ENCODE measurements around the gene SLC16A6. TPM values are rescaled to one million over a fixed set of nuclear protein-coding genes. Genes with fewer than 3 reads are reported as not detected.
"Not testable (repeated sequence)": the region's sequence is repeated elsewhere in the genome, so short reads cannot be mapped to it uniquely, and the experiment has no call there.

SLC16A6 gene
- total RNA-seq, 2 experiments from 2014 or later = 8.0 to 8.1 TPM

DNA sequence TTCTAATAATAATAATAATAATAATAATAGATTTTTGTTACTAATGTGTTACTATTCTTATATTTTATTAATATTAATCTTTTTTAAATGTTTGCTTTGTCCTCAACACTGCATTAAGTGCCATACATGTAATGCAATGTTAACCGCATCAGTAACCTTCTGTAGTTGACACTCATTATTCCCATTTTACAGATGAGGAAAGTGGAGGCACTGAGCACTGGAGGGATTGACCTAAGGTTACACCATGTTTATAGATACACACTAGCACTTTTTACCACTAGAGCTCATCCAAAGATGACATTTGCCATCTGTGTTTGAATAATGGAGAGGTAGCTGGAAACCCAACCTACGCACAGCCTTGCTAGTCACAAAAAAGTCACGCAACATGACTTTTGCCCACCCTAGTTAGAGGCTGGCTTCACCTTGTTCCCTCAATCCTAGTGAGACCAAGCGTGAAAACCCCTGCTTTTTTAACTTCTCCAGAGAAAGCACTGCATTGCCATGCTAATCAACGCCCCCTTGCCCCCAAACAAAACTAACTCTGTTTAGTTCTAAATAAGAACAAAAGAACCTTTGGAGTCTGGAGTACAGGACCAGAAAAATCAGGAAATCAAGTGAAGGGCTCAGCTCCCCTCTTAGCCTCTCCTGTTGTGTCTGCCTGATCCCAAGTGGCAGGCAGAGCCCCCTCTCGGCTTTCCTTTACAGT is 2.7 kb upstream of the SLC16A6 start:
- ChIA-PET CTCF (interaction anchor here (1.0 kb wide), 1 partner anchor 142 kb away, joined by 3 read pairs; no protein-coding TSS in a partner anchor), POLR2A (interaction anchor here (1.2 to 3.8 kb wide), 3 partner anchors 46 to 105 kb away, joined by 3 to 15 read pairs (median 10); partner anchors contain the start of gene AMZ2)

DNA sequence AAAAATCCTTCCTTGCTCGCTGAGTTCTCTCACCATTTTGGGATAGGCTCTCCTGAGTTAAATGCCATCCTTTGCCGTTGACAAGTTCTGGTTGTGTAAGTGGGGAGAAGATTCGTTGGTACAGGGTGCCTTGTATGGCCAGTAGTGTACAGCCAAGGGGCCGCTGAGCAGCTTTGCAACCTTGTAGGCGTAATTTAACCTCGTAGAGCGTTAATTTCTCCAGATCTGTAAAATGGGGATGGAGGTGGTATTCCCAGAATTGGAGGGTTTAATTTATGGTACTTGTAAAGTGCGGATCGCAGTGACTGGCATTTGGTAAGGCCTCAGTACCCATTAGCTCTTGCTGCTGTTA is 1.7 kb upstream of the SLC16A6 start:
- ChIA-PET CTCF (interaction anchor here (0.9 to 1.5 kb wide), 5 partner anchors 30 to 168 kb away, joined by 3 to 4 read pairs (median 3); partner anchors contain the start of gene AMZ2), POLR2A (interaction anchor here (0.6 to 3.8 kb wide), 13 partner anchors 33 to 206 kb away, joined by 3 to 28 read pairs (median 4); partner anchors contain the start of gene AMZ2)

DNA sequence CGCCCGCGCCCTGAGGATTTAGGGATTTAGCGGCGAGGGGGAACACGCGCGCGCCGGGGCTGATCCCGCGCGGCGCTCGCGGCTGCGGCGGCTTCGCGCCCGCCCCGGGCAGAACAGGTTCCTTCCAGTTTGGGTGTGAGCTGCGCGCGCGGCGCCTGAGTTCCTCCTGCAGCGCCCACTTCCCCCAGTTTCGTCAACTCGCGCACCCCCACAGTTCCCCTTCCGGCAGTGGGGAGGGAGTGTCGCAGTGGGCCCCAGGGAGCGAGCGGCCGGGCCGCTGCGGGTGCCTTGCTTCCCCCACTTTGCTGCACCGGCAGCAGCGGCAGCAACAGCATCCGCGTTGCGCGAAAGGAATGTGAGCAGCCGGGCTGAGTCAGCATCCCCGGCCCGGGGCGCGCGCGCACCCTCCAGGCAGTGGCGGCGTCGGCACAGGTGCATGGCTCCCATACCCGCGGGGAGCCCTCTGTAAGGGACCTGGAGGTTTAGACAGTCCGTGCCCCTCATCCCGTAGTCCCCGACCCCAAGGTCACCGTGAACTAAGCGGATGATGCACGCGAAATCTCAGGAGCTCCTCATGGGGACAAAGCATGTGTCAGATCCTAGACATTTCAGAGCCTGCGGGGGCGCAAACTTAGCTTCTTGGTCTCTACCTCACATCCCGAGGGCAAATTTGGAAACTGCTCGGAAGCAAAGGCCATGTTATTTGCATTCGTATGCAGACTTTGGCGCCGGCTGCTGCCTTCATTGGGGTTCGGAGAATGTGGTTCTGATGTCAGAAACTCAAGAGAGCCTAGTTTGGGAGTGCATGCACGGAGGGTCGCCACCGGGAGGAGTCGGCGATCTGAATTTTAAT is 1.1 kb upstream of the SLC16A6 start:
- CTCF ChIA-PET = interaction anchor here (0.9 to 1.7 kb wide), 8 partner anchors 29 to 169 kb away, joined by 3 to 9 read pairs (median 4); partner anchors contain the start of gene AMZ2
- POLR2A ChIA-PET = interaction anchor here (0.5 to 3.8 kb wide), 18 partner anchors 33 to 476 kb away, joined by 3 to 28 read pairs (median 4); partner anchors contain the start of gene AMZ2

DNA sequence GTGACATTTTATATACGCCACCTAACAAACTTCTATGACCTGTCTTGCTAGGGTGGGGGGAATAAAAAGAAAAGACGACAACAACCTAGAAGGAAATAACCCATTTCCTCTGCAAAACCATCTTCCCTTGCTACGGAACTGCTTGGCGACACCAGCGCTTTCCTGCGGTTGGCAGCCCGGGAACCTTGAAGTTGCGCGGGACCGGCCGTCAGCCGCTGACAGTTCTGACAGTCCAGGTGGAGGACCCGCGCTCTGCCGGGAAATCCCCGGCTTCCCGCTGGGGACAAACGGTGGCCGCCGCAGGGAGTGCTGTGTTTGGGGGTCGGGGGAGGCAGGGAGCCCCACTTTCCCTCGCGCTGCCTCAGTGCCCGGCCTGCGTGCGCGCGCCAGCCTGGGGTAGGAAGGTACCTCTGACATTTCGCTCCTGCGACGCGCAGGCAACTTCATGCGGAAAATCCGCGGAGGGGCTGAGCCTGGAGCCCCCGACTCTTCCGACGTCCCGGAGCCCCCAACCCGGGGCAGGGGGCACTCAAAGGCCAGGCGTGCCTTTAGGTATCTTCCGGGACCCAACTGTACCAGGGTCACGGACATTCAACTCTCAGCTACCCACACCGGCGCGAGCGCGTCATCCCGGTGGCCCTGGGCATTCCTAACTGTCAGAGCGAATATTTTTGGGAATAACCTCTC is 516 bp downstream of the SLC16A6 start:
- ChIA-PET POLR2A (interaction anchor here (0.5 to 3.8 kb wide), 14 partner anchors 26 to 170 kb away, joined by 3 to 28 read pairs (median 6); partner anchors contain the start of gene AMZ2), CTCF (interaction anchor here (0.6 to 2.0 kb wide), 5 partner anchors 10 to 142 kb away, joined by 3 to 9 read pairs (median 4); no protein-coding TSS in a partner anchor)

DNA sequence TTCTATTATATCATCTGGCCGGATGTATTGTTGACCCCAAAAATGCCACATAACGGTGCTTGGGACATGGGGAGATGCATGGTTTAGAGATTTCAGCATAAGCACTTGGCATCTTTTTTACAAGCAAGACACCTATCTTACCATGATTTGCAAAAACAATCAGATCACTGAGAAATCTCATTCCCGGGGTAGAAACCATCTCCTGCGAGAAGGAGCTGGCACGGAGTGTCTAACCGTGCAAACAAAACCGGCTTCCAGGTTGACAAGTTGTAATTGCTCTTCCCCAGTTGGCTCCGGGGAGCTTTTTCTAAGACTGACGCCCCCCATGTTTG is 1.0 kb downstream of the SLC16A6 start:
- POLR2A ChIA-PET = interaction anchor here (0.5 to 3.8 kb wide), 5 partner anchors 25 to 62 kb away, joined by 3 to 28 read pairs (median 5); partner anchors contain the start of gene AMZ2
- CTCF ChIA-PET = interaction anchor here (0.6 to 2.0 kb wide), 3 partner anchors 10 to 142 kb away, joined by 3 to 5 read pairs (median 3); no protein-coding TSS in a partner anchor

DNA sequence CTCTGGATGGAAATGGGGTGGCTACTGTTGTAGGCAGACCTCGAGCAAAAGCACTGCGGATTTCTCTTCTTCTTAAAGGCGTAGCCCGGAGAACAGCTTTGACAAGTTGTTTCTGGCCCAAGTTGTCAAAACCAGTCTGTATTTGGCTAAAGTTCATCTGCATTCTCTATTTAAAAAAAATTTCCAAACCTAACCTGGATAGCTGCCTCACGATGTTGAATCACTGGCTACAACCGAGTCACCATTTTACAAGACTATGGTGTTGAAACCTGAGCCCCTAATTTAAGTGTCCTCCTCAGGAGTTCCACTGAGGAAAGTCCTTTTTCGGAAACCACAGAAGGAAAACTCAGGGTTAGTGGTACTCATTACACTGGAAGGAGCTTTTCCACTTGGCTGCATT is 1.5 kb downstream of the SLC16A6 start:
- POLR2A ChIA-PET = interaction anchor here (1.3 to 3.8 kb wide), 4 partner anchors 25 to 60 kb away, joined by 3 to 28 read pairs (median 10); partner anchors contain the start of gene AMZ2
- CTCF ChIA-PET = interaction anchor here (0.6 to 2.0 kb wide), 4 partner anchors 9 to 146 kb away, joined by 3 to 5 read pairs (median 3); no protein-coding TSS in a partner anchor

DNA sequence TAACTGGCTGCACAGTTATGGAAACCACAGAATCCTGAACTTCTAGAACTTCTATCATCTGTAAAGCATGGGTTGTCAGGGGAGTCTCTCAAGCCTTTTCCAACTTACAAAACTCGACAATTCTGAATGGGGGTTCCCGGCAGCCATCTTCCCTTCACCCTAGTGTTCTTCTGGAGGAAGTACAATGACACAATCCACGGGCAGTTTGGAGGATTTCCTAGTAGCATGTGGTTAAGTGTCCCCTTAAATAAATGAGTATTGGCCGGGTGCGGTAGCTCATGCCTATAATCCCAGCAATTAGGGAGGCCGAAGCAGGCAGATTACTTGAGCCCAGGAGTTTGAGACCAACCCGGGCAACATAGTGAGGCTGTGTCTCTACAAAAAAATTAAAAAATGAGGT is 2.1 kb downstream of the SLC16A6 start:
- ChIA-PET CTCF (interaction anchor here (1.2 to 2.0 kb wide), 3 partner anchors 9 to 147 kb away, joined by 3 to 5 read pairs (median 4); no protein-coding TSS in a partner anchor), POLR2A (interaction anchor here (1.3 to 1.8 kb wide), 2 partner anchors 24 to 36 kb away, joined by 3 to 5 read pairs; no protein-coding TSS in a partner anchor)

DNA sequence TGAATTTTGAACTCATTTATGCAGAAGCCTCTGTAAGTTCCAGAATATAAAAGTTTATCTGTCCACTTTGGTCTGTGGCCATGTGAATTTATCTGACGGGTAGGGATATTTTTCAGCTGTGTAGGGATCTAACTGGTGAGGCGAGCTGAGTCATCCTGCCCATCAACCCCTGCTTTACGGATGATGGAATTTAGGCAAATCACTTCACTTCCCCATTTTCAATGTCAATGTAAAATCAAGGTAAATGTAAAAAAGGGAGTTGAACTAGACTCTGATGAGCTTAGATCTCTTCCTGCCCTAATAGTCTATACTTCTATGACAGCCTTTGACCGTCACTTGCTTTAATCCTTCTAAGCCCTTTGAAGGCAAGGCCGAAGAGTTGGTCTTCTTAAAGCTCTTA is 2.6 kb downstream of the SLC16A6 start:
- ChIA-PET CTCF (interaction anchor here (0.5 to 1.8 kb wide), 3 partner anchors 10 to 147 kb away, joined by 3 to 4 read pairs (median 3); no protein-coding TSS in a partner anchor), POLR2A (interaction anchor here (1.3 to 1.8 kb wide), 2 partner anchors 24 to 36 kb away, joined by 3 to 5 read pairs; no protein-coding TSS in a partner anchor)

DNA sequence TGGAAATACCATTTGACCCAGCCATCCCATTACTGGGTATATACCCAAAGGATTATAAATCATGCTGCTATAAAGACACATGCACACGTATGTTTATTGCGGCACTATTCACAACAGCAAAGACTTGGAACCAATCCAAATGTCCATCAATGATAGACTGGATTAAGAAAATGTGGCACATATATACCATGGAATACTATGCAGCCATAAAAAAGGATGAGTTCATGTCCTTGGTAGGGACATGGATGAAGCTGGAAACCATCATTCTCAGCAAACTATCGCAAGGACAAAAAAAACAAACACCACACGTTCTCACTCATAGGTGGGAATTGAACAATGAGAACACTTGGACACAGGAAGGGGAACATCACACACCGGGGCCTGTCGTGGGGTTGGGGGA is 9.0 kb downstream of the SLC16A6 start:
- POLR2A ChIA-PET = not testable (repeated sequence)
- CTCF ChIA-PET = interaction anchor here (0.7 to 1.4 kb wide), 3 partner anchors 13 to 152 kb away, joined by 3 to 4 read pairs (median 3); no protein-coding TSS in a partner anchor

DNA sequence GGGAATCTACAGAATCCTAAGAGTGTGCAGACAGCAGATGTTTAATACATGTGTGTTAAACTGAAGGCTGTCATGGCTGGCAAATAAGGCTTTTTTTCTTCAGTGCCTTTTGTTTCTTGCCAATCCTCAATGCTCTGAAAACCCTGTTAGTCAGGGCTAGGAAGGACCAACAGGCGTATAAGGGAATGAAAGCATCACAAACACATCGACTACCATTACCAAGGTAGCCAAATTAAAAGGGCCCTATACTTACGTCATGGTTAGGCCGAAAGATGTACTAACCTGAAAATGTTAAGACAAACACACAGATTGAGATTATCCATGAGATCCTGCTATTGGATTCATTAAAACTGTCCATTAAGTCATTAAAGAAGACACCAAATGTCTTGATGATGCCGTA is 13.1 kb downstream of the SLC16A6 start:
- POLR2A ChIA-PET = no interaction called here

DNA sequence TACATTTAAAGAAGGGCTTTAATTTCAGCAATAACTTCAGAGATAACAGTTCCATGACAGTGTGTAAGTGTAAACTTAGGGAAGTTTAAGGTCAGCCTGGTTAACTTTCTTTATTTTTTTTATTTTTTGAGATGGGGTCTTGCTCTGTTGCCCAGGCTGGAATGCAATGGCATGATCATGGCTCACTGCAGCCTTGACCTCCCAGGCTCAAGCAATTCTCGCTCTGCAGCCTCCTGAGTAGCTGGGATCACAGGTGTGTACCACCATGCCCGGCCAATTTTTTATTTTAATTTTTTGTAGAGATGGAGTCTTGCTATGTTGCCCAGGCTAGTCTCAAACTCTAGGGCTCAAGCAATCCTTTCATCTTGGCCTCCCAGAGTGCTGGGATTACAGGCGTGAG is 14.6 kb downstream of the SLC16A6 start:
- POLR2A ChIA-PET, CTCF ChIA-PET: not testable (repeated sequence)

More for the DNA sequence above, 13.1 kb downstream of the SLC16A6 start:
- CTCF ChIA-PET = interaction anchor here (0.9 kb wide), 1 partner anchor 158 kb away, joined by 3 read pairs; no protein-coding TSS in a partner anchor

DNA sequence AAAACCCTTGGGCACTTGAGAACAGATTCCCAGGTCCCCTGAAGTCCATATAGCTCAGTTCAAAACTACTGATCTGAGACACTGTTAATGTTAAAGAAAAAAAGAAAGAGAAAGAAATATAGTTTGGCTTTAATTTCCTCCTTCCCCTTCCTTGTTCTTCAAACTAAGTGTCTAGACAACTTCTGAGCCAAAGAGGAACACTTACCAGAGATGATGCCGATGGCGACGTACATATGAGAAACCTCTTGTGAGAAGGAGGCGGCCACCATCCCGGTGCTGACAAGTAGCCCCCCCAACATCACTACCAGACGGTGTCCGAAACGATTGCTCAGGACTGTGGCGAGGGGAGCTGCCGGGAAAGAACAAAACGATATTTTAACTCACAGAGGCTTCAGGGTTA is 17.2 kb downstream of the SLC16A6 start:
- CTCF ChIA-PET = interaction anchor here (0.9 kb wide), 1 partner anchor 163 kb away, joined by 3 read pairs; no protein-coding TSS in a partner anchor

DNA sequence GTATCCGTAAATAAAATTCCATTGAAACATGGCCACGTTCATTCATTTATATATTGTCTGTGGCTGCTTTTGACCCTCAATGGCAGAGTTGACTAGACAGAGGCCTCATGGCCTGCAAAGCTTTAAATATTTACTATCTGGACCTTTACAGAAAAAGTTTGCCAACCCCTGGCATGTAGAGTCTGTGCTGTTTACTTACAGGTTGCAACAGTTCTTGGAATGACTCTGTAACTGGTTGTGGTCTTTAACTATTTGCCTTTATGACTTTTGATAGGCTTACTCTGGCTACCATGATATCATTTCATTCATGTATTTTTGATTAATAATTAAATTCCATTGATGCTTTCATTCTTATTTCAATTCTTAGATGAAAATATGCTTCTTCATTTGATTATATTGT is 25.1 kb downstream of the SLC16A6 start:
- POLR2A ChIA-PET = interaction anchor here (2.0 kb wide), 1 partner anchor 18 kb away, joined by 18 read pairs; the partner anchor contains the start of gene AMZ2
- CTCF ChIA-PET = interaction anchor here (0.8 to 1.9 kb wide), 5 partner anchors 18 to 171 kb away, joined by 3 to 14 read pairs (median 3); no protein-coding TSS in a partner anchor

More for the DNA sequence above, 17.2 kb downstream of the SLC16A6 start:
- POLR2A ChIA-PET = no interaction called here

DNA sequence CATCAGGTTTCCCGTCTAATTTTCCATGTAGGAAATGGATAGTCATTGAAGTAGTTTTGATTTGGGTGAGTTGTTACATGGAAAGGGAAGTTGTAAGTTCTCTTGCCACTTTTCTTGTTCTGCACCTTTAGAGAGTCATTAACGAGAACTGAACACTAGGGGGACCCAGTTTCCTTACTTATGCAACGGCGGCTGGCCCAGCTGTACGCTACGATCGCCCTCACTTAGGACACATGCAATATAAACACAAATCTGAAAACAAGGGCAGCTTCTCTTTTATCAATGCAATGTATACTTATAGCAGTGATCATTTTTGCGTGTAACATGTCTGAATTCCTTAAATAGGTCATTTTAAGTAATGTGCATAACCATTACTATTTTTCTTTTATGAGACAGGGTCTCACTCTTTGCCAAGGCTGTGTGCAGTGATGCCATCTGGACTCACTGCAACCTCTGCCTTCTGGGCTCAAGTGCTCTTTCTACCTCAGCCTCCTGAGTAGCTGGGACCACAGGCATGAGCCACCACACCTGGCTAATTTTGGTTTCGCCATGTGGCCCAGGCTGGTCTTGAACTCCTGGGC is 27.7 kb downstream of the SLC16A6 start:
- POLR2A ChIA-PET = not testable (repeated sequence)
- CTCF ChIA-PET = interaction anchor here (0.9 to 2.8 kb wide), 11 partner anchors 15 to 201 kb away, joined by 3 to 20 read pairs (median 4); partner anchors contain the start of genes AMZ2 and WIPI1

DNA sequence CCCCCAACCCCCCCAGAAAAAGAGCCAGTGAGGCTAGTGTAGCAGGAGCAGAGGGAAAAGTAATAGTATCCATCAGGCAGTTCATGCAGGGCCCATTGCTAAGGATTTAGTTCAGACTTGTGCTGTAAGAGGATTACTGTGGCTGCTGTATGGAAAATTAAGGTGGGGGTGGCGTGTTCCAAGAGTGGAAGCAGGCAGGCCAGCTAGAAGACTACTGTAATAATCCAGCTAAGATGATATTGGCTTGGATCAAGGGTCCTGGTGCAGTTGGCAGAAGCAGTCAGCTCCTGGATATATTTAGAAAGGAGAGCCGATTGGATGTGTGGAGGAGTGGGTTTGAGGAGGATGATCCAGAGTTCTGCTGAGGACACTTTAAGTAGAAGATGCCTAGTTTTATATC is 28.5 kb downstream of the SLC16A6 start:
- POLR2A ChIA-PET = not testable (repeated sequence)
- CTCF ChIA-PET = interaction anchor here (0.7 to 2.8 kb wide), 11 partner anchors 19 to 201 kb away, joined by 3 to 20 read pairs (median 4); partner anchors contain the start of gene WIPI1

DNA sequence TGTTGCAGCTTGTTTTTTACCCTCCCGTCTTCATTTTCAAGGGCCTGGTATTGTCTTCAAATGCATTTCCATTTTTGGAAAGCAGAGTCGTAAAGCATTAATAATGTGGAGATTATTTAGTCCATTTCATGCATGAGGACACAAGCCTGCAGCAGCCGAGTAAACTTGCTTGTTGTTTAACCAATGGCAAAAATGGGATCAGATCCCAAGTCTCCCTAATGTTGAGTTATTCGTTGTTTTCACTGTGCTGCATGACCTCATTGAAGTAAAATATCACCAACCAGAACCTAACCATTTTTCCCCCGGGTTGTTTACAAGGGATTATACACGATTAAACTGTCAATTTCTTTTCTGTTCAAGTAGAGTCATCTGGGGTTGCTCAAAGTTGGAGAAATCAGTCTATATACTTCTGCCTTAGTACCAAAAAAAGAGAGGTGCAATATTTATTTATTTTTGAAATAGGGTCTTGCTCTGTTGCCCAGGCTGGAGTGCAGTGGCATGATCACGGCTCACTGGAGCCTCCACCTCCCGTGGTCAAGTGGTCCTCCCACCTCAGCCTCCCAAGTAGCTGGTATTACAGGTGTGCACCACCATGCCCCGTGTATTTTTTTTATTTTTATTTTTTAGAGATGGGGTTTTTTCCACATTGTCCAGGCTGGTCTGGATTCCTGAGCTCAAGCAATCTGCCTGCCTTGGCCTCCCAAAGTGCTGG is 30.7 kb downstream of the SLC16A6 start:
- POLR2A ChIA-PET = interaction anchor here (0.9 to 3.6 kb wide), 3 partner anchors 12 to 53 kb away, joined by 3 to 22 read pairs (median 3); partner anchors contain the start of gene AMZ2
- CTCF ChIA-PET = interaction anchor here (0.5 kb wide), 1 partner anchor 206 kb away, joined by 3 read pairs; no protein-coding TSS in a partner anchor

DNA sequence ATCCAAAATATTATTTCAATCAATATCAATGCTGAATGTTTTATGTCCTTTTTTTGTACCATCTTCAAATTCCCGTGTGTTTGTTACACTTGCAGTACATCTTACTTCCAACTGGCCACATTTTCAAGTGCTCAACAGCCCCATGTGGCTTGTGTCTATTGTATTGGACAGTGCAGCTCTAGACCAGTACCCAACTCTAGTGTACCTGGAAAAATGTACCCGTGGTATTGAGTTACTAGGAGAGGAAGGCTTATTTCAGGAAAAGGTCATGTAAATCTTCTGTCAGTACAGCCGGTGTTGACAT is 31.3 kb downstream of the SLC16A6 start:
- POLR2A ChIA-PET = interaction anchor here (0.9 to 3.6 kb wide), 3 partner anchors 12 to 53 kb away, joined by 3 to 22 read pairs (median 3); partner anchors contain the start of gene AMZ2

More for the DNA sequence above, 31.3 kb downstream of the SLC16A6 start:
- CTCF ChIA-PET = interaction anchor here (0.5 kb wide), 1 partner anchor 206 kb away, joined by 3 read pairs; no protein-coding TSS in a partner anchor

All from activated CD8-positive, alpha-beta memory T cell treated with anti-CD3 and anti-CD28 coated beads for 36 hours (primary cell).